RWPE1 (cell line): ENCODE results near the gene CNTNAP2.

ENCODE experiments used
- CTCF ChIA-PET: fragments of 350-600 bp; sonication (Branson Sonifier 250); formaldehyde crosslinking; extraction: SDS; loops from one replicate; lab custom pipeline; 2021; lab: Yijun Ruan, JAX
- POLR2A ChIA-PET: fragments of 400-600 bp; formaldehyde crosslinking; extraction: SDS; loops from one replicate; lab custom pipeline; 2020; ENCODE audit warnings: antibody characterized with exemption; ENCODE audit not compliant: low non-redundant PET; lab: Yijun Ruan, JAX
- DNase-seq: peaks from one replicate; pipeline ENCODE4 v3.0.0; 2012; ENCODE audit warnings: low spot score
- H3K27ac ChIP-seq: fragments of 450-650 bp; 2 replicates; pipeline ENCODE4 v1.5.1; 2017
- TF ChIP-seq, protein P1 (sequence below): fragments of 450-650 bp; conservative IDR thresholded peaks from 2 replicates; pipeline ENCODE4 v1.5.1; 2017; ENCODE audit warnings: low read depth, mild to moderate bottlenecking

Gene CNTNAP2

DNA sequence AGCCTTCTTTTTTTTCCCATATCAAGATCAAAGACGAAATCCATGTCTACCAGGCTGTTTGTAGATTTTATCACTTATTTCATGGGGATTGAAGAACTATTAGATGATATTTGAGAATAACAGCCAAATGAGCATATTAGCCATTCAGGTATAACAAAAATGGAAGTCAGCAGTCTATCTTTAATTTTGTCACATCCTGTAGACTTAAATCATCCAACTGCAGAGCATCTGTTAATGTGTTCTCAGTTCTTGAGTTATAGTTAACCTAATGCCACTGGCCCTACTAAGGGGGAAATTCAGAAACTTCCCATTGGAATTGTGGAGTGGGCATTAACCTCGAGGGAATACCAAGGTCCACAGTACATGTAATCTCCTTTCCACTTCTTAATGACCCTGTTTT is 380.1 kb downstream of the CNTNAP2 start:
- POLR2A ChIA-PET: no interaction called here
- no peak overlapping the region for H3K27ac ChIP-seq
- CTCF ChIA-PET: no interaction called here
- DNase-seq: no peak
- TF ChIP-seq, protein P1, sequence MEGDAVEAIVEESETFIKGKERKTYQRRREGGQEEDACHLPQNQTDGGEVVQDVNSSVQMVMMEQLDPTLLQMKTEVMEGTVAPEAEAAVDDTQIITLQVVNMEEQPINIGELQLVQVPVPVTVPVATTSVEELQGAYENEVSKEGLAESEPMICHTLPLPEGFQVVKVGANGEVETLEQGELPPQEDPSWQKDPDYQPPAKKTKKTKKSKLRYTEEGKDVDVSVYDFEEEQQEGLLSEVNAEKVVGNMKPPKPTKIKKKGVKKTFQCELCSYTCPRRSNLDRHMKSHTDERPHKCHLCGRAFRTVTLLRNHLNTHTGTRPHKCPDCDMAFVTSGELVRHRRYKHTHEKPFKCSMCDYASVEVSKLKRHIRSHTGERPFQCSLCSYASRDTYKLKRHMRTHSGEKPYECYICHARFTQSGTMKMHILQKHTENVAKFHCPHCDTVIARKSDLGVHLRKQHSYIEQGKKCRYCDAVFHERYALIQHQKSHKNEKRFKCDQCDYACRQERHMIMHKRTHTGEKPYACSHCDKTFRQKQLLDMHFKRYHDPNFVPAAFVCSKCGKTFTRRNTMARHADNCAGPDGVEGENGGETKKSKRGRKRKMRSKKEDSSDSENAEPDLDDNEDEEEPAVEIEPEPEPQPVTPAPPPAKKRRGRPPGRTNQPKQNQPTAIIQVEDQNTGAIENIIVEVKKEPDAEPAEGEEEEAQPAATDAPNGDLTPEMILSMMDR: no peak

DNA sequence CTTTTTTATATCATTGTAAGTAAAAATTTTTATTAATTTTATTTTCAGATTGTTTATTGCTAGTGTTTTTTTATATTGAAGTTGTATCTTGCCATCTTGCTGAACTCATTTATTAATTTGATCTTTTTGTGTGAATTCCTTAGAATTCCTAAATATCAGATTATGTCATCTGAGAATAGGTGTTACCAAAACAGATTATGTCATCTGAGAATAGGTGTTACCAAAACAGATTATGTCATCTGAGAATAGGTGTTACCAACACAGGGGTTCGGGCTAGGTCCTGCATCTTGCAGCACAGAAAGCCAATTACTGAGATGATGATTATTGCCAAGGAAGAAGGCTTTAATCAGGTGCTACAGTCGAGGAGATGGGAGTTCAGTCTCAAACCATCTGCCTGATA is 383.4 kb downstream of the CNTNAP2 start:
- POLR2A ChIA-PET: no interaction called here
- H3K27ac ChIP-seq: no peak overlapping the region
- DNase-seq: no peak
- TF ChIP-seq, protein P1: no peak
- CTCF ChIA-PET: no interaction called here

DNA sequence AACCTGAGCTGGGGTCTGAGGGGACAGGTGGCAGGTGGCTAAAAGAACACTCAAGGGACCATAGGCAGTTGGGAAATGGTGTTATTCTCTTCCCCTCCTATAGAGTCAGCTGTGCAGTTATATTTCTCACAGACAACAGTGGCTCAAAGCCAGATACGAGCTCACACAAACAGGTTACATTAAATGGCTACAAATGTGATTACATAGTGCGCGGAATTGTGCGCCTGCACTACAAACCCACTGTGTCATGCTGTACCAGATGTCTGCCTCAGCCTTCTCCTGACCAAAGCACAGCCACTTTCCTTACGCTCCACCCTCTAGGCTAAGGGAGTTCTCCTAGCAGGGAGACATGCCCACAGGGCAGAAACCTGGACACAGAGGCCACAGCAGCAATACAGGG is 387.2 kb downstream of the CNTNAP2 start:
- TF ChIP-seq, protein P1: no peak
- DNase-seq: no peak
- no peak overlapping the region for H3K27ac ChIP-seq
- ChIA-PET POLR2A (no interaction called here), CTCF (no interaction called here)

DNA sequence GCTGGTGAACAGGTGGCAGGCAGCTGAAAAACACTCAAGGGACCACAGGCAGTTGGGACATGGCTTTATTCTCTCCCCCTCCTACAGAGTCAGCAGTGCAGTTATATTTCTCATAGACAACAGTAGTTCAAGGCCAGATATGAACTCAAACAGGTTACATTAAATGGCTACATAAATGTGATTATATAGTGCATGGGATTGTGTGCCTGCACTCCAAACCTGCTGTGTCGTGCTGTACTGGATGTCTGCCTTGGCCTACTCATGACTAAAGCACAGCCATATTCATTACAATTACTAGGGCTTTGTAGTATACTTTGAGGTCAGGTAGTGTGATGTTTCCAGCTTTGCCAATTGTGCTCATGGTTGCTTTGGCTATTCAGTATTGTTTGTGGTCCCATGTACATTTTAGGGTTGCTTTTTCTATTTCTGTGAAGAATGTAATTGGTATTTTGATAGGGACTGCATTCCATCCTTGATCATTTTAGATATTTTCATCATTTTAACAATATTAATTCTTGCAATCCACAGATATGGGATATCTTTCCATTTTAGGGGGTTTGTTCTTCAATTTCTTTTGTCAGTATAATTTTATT is 393.6 kb downstream of the CNTNAP2 start:
- no peak for DNase-seq
- no peak overlapping the region for H3K27ac ChIP-seq
- CTCF ChIA-PET: no interaction called here
- TF ChIP-seq, protein P1: no peak
- POLR2A ChIA-PET: no interaction called here

DNA sequence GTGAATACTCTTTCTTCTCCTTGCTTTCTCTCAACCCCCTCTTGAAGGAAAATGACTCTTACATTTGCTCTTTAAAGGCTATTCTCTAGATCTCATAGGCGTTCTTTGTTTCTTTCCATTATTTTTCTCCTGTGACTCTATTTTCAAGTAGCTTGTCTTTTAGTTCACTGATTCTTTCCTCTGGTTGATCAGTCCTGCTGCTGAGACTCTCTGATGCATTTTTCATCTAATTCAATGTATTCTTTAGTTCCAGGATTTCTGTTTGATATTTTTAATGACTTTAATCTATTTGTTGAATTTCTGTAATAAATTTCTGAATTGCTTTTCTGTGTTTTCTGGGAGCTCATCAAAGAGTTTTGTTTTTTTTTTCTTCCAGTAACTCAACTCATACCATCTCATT is 397.7 kb downstream of the CNTNAP2 start:
- no peak overlapping the region for H3K27ac ChIP-seq
- no peak for DNase-seq
- CTCF ChIA-PET: no interaction called here
- TF ChIP-seq, protein P1: no peak
- POLR2A ChIA-PET: no interaction called here

DNA sequence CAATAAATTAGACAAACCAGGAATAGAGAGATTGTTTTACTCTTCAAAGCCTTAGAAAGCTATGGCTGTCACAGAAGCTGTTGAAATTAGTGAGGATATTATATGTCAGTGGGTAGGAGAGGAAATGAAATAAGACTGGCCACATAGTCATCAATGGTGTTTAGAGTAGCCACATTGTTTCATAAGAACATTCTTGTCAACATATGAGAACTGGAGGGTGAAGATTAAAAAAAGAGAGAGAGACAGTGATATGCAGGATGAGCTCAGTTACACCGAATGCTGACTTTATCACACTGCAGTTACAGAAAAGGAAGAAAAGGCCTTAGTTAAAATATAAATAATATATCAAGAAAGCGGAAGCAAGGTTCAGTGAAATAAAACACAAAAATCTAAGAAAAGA is 412.0 kb downstream of the CNTNAP2 start:
- ChIA-PET POLR2A (no interaction called here), CTCF (no interaction called here)
- DNase-seq: no peak
- H3K27ac ChIP-seq: no peak overlapping the region
- TF ChIP-seq, protein P1: no peak

DNA sequence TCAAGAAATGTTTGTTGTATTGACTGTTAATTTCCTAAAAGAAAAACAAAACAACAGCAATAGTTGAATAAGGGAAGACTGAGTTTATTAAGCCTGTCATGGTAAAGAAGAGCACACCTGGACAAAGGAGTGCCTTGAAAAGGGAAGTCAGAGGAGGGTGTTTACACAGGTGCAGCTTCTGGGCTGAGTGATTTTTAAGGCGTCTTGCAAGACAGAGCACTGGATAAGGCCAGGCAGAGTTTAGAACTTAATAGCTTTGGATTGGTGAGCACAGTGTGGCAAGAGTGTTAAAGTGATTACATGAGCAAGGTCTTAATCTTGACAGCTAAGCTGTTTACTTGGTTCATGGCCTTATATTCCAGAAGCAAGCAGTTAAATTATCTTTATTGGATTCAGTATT is 423.2 kb downstream of the CNTNAP2 start:
- ChIA-PET CTCF (no interaction called here), POLR2A (no interaction called here)
- TF ChIP-seq, protein P1: no peak
- H3K27ac ChIP-seq: no peak overlapping the region
- no peak for DNase-seq
